HTR-8/SVneo (cell line): Measurements from ENCODE around the gene CNIH1.
"Not testable (repeated sequence)": the region's sequence is repeated elsewhere in the genome, so short reads cannot be mapped to it uniquely, and the experiment has no call there.

ENCODE experiments used
- DNase-seq: peaks from one replicate; pipeline ENCODE4 v3.0.0; 2011; ENCODE audit warnings: low spot score, mixed read lengths; ENCODE audit not compliant: insufficient read length
- FAIRE-seq: peaks from 2 replicates; lab custom pipeline; 2011; peaks lifted over from hg19 to GRCh38; lab: Jason Lieb, UNC

Gene CNIH1

DNA sequence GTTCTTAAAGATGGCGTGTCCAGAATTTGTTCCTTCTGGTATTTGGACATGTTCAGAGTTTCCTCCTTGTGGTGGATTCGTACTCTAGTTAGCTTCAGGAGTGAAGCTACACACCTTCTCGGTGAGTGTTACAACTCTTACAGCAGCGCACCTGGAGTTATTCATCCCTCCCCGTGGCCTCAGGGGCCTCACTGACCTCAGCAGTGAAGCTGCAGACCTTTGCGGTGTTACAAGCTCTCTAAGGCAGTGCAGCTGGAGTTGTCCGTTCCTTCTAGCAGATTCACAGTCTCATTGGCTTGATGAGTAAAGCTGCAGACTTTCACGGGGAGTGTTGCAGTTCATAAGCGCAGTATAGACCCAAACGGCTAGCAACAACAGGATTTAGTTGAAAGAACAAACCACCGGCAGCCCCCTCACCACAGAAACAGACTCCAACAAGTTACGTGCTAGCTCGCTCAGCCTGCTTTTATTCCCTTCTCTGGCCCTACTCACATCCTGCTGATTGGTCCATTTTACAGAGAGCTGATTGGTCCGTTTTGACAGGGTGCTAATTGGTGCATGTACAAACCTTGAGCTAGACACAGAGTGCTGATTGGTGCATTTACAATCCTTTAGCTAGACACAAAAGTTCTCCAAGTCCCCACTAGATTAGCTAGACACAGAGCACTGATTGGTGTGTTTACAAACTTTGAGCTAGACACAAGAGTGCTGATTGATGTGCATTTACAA is 48.9 kb downstream of the CNIH1 start:
- DNase-seq (no peak), FAIRE-seq (no peak)

DNA sequence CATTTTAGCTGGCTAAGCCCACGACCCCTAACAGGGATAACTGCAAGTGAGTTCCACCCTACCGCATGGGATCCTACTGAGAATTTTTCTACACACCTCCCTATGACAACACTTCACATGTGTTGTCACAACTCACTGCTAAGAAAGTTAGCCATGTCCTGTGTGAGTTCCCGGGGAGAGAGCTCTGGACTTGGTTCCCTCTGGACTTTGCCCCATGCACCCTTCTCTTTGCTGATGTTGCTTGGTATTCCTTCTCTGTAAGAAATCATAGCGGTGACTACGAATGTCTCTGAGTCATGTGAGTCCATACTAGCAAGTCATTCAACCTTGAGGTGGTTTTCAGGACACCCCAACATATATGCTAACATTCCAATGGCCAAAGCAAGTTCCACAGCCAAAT is 53.8 kb downstream of the CNIH1 start:
- DNase-seq, result no peak
- peak; percentile 26 for FAIRE-seq

DNA sequence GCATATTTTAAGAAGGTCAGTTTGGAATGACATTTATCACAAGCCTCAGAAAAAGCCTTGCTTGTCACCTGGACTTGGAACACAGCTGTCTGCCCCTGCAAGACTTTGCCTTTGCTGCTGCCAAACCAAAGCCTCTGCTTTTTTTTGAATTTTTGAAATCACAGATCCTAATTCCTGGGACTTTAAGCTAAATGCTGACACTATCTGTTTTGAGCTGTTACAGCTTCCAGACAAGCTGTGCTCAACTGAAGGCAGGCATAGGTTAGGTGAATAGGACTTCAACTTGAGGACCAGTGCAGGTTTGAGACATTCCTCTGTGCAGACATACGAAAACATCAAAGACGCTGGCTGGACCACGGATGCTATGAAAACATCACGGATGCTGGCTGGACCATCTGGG is 55.6 kb downstream of the CNIH1 start:
- FAIRE-seq (peak; percentile 52), DNase-seq (no peak)

DNA sequence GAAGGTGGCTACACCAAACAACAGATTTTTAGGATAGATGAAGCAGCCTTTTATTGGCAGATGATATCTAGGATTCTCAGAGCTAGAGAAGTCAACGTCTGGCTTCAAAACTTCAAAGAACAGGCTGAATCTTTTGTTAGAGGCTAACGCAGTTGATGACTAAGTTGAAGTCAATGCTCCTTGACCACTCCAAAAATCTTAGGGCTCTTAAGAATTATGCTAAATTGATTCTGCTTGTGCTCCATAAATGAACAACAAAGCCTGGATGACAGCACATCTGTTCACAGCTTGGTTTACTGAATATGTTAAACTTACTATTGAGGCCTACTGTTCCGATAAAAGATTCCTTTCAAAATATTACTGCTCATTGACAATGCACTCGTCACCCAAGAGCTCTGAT is 57.3 kb downstream of the CNIH1 start:
- FAIRE-seq, result peak; percentile 20

DNA sequence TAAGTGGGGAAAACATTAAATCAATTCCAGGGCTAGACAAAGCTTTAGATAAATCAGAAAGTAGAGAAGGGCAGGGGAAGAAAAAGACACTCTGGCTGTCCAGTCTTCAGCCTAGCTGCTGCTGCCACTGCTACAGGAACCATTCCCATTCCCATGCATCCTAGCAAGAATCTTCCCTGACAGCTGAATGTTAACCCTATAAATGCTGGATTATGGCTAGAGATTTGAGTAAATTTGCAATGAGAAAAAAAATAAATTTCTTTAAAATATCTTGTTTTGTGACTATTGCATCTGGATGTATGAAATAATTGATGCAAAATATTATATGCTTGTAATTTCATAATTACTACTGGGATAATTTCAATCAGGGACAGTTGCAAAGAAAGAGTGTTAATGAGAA is 59.4 kb downstream of the CNIH1 start:
- no peak for FAIRE-seq
- DNase-seq, result no peak

More for the DNA sequence above, 57.3 kb downstream of the CNIH1 start:
- DNase-seq, result no peak

DNA sequence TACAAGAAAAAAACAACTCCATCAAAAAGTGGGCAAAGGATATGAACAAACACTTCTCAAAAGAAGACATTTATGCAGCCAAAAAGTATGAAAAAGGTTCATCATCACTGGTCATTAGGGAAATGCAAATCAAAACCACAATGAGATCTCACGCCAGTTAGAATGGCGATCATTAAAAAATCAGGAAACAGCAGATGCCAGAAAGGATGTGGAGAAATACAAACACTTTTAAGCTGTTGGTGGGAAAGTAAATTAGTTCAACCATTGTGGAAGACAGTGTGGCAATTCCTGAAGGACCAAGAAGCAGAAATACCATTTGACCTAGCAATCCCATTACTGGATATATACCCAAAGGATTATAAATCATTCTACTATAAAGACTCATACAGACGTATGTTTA is 60.6 kb downstream of the CNIH1 start:
- not testable (repeated sequence) for FAIRE-seq, DNase-seq

DNA sequence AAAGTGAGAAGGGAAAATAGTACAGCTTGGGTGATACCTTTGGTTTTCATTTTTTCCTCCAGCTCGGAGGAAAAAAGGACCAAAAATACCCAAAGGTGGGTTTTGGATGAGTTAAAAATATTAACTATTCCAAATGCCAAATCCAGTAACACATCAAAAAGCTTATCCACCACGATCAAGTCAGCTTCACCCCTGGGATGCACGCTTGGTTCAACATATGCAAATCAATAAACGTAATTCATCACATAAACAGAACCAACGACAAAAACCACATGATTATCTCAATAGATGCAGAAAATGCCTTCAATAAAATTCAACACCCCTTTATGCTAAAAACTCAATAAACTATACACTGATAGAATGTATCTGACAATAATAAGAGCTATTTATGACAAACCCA is 62.3 kb downstream of the CNIH1 start:
- FAIRE-seq, result not testable (repeated sequence)

DNA sequence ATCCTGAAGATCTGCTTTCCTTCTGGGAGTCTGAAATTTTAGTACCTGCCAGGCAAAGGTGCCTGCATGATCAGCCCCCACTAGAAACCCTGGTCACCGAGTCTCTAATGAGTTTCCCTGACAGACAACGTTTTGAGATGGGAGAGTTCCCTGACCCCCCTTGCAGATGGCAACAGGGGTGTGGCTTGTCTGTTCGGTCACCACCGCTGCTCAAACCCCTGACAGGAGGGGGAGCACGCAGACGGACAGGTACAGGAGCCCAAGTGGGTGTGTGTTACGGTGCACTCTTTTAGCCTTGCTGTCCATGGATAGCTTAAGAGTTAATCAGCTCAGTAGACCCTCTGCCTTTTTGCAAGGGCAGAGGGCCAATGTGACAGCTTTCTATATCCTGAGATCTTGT is 63.7 kb downstream of the CNIH1 start:
- FAIRE-seq (no peak), DNase-seq (no peak)

More for the DNA sequence above, 62.3 kb downstream of the CNIH1 start:
- not testable (repeated sequence) for DNase-seq

DNA sequence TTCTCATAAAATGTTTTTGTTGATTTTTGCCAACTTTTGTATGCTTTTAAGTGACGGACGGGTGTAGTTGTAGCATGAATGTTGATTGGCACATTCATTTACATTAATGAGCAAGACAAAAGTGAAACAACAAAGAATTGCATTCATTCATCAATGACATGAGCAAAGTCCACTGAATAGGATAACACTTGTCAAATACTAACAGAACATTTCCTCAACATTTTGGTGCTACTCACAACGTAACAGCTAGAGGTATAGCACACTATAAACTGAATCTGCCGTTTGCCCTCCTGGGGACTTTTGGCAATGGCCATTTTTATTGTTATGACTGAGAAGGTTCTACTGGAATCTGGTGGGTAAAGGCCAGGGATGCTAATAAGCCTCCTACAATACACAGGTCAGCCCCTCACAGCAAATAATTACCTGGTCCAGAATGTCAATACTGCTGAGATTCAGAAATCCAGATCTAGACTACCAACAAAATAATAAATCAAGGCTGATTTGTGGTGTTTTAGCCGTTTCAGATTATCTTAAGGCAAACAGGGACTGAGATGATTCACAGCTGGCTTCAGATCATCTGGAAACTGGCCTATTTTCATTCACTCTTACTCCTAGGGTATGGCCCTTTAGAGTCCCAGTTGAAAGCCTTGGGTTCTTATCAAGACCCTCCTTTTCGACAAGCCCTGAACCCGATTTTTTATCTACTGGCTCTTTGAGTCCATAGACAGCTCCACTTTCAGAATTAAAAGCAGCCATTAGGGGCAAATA is 66.9 kb downstream of the CNIH1 start:
- peak; percentile 92 for FAIRE-seq

More for the DNA sequence above, 66.9 kb downstream of the CNIH1 start:
- no peak for DNase-seq
